Measurements from ENCODE around the gene STYK1.

The STYK1 gene

GRCh38 chr12:10634427-10634826 lies 39.4 kb downstream of the STYK1 start:
- Histone ChIP-seq H3K27me3 (replicated peaks) (no peaks in the 10 kb centered on the region), H3K4me3 (ENCODE audit: low read depth, low read length) (no peak overlapping the region), H3K36me3 (replicated peaks) (no peaks in the 10 kb centered on the region), H3K27ac (no peak overlapping the region)
- in situ Hi-C loops (cut with HindIII; ENCODE audit: low pct_ligation_motif_present, low sequenced_read_pairs): no loop called here
- peak; percentile 82 for DNase-seq
- TF ChIP-seq CTCF (IDR thresholded peaks at IDR 0.05; ENCODE audit: low read depth, low read length, missing control alignments): no peak

GRCh38 chr12:10633541-10633940 lies 40.3 kb downstream of the STYK1 start:
- Histone ChIP-seq H3K4me3 (ENCODE audit: low read depth, low read length) (no peak overlapping the region), H3K27ac (no peak overlapping the region), H3K36me3 (replicated peaks) (no peaks in the 10 kb centered on the region), H3K27me3 (replicated peaks) (no peaks in the 10 kb centered on the region)
- no peak for DNase-seq
- in situ Hi-C loops (cut with HindIII; ENCODE audit: low pct_ligation_motif_present, low sequenced_read_pairs): no loop called here
- TF ChIP-seq CTCF (IDR thresholded peaks at IDR 0.05; ENCODE audit: low read depth, low read length, missing control alignments): no peak

GRCh38 chr12:10632226-10632625 lies 41.6 kb downstream of the STYK1 start:
- no peak for TF ChIP-seq CTCF (IDR thresholded peaks at IDR 0.05; ENCODE audit: low read depth, low read length, missing control alignments)
- in situ Hi-C loops (cut with HindIII; ENCODE audit: low pct_ligation_motif_present, low sequenced_read_pairs): no loop called here
- no peak for DNase-seq

GRCh38 chr12:10624605-10625004 lies 49.2 kb downstream of the STYK1 start:
- H3K4me3 ChIP-seq (ENCODE audit: low read depth, low read length): no peak overlapping the region
- no peaks in the 10 kb centered on the region for H3K36me3 ChIP-seq (replicated peaks)
- no peak for TF ChIP-seq CTCF (IDR thresholded peaks at IDR 0.05; ENCODE audit: low read depth, low read length, missing control alignments)
- no peaks in the 10 kb centered on the region for H3K27me3 ChIP-seq (replicated peaks)
- H3K27ac ChIP-seq: no peak overlapping the region
- in situ Hi-C loops (cut with HindIII; ENCODE audit: low pct_ligation_motif_present, low sequenced_read_pairs): no loop called here
- DNase-seq: no peak

More at GRCh38 chr12:10632226-10632625, 41.6 kb downstream of the STYK1 start:
- no peak overlapping the region for H3K27ac ChIP-seq
- no peaks in the 10 kb centered on the region for H3K27me3 ChIP-seq (replicated peaks)
- no peaks in the 10 kb centered on the region for H3K36me3 ChIP-seq (replicated peaks)
- H3K4me3 ChIP-seq (ENCODE audit: low read depth, low read length): no peak overlapping the region

GRCh38 chr12:10623131-10623530 lies 50.7 kb downstream of the STYK1 start:
- Histone ChIP-seq H3K4me3 (ENCODE audit: low read depth, low read length) (no peak overlapping the region), H3K27me3 (replicated peaks) (no peaks in the 10 kb centered on the region), H3K27ac (no peak overlapping the region), H3K36me3 (replicated peaks) (no peaks in the 10 kb centered on the region)
- no peak for DNase-seq
- in situ Hi-C loops (cut with HindIII; ENCODE audit: low pct_ligation_motif_present, low sequenced_read_pairs): no loop called here
- no peak for TF ChIP-seq CTCF (IDR thresholded peaks at IDR 0.05; ENCODE audit: low read depth, low read length, missing control alignments)

GRCh38 chr12:10621278-10621677 lies 52.6 kb downstream of the STYK1 start:
- Histone ChIP-seq H3K4me3 (ENCODE audit: low read depth, low read length) (no peak overlapping the region), H3K36me3 (replicated peaks) (no peaks in the 10 kb centered on the region), H3K27ac (no peak overlapping the region), H3K27me3 (replicated peaks) (no peaks in the 10 kb centered on the region)
- DNase-seq: no peak
- in situ Hi-C loops (cut with HindIII; ENCODE audit: low pct_ligation_motif_present, low sequenced_read_pairs): no loop called here
- TF ChIP-seq CTCF (IDR thresholded peaks at IDR 0.05; ENCODE audit: low read depth, low read length, missing control alignments): no peak

Data from brain microvascular endothelial cell (primary cell).